ENCODE data around the gene PAM16. TPM values are rescaled to one million over a fixed set of nuclear protein-coding genes. Genes with fewer than 3 reads are reported as not detected.

The PAM16 gene
- total and polyA plus RNA-seq, 2 of the 8 experiments (the other 6 are each of a cell fraction or from before 2014, with no cell fraction given) = 78.3 to 198 TPM

DNA sequence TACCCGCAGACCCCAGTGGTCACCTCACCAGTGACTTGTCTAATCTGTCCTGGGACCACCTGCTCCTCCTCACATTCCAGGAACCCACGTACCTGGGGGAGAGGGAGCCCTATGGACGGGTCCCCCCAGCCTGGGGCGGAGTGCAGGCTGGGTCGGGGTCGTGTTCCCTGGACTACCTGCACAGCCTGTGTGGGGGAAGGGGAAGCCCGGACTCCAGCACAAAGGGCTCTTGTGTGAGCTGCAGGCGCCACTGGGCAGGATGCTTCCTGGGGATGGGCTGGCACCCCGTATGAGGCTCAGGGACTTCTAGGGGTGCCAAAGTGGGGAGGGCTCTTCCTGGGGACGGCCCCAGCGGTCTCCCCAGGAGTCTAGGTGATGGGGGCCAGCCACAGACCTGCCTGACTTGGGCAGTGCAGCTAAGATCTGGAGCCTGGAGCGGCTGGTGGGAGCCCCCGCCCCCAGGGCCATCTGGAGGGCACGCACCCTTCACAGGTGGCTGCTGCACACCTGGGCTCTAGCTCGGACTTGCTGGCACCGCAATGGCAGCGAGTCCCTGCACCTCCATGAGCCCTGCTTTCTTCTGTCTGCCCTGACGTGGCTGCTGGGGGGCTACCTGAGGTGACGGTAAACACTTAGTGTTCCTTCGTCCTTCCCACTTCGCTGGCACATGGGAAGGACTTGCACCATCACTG is 28.0 kb upstream of the PAM16 start:
- Histone ChIP-seq H3K23ac (ENCODE audit: insufficient read length) (no peak overlapping the region), H2BK20ac (ENCODE audit: low read length) (no peak overlapping the region), H4K20me1 (replicated peaks in 1 of 2; ENCODE audit: control insufficient read depth in 1 of 2, insufficient read depth in 2 of 2, low read length in 2 of 2) (peaks cover 5 to 26% of the 10 kb centered on the region in 2 experiments), H3K4me2 (ENCODE audit: insufficient read depth in 1 of 2, low read depth in 2 of 2, low read length in 2 of 2) (no peak overlapping the region), H3K4me3 (ENCODE audit: extremely low read depth in 1 of 4, insufficient read depth in 2 of 4, low read depth in 3 of 4, low read length in 4 of 4) (no peak overlapping the region), H3K36me3 (ENCODE audit: control insufficient read depth in 2 of 4, insufficient read depth in 4 of 4, low read length in 3 of 4) (peaks cover 0 to 18% (median 2%) of the 10 kb centered on the region in 4 experiments; a peak in 4 of 8 replicates), H3K27me3 (replicated peaks in 1 of 4; ENCODE audit: control insufficient read depth in 3 of 4, extremely low read depth in 1 of 4, insufficient read depth in 3 of 4, low read length in 3 of 4) (no peaks in the 10 kb centered on the region), H3K79me1 (ENCODE audit: low read depth, low read length) (peaks cover 3% of the 10 kb centered on the region; the same call in 1 of the 2 replicates), H3K27ac (ENCODE audit: low read depth, low read length) (0 out of 2 replicates have a peak overlapping the region, but pooled peaks have one; percentile 25), H2BK12ac (ENCODE audit: low read depth, low read length) (peak overlapping the region; percentile 68; the same call in 1 of the 2 replicates), H3K23me2 (ENCODE audit: low read depth, low read length) (no peaks in the 10 kb centered on the region; the same call in 1 of the 2 replicates), H4K5ac (ENCODE audit: insufficient read length, low read depth, low read length) (no peak overlapping the region), H2AFZ (ENCODE audit: low read length) (no peak overlapping the region), H4K8ac (ENCODE audit: extremely low read depth, insufficient read depth, low read length) (peak overlapping the region; percentile 83), H3K4ac (replicated peaks; ENCODE audit: insufficient read length, low read depth, low read length) (no peak overlapping the region), H3K79me2 (ENCODE audit: control insufficient read depth in 1 of 2, insufficient read depth in 2 of 2, low read length in 2 of 2) (peaks cover 0 to 11% of the 10 kb centered on the region in 2 experiments; a peak in 1 of 4 replicates), H3K9ac (replicated peaks in 1 of 4; ENCODE audit: extremely low read depth in 1 of 4, low read depth in 3 of 4, low read length in 3 of 4) (no peak overlapping the region; a peak in 1 of 7 replicates), H3K4me1 (replicated peaks in 1 of 4; ENCODE audit: control insufficient read depth in 3 of 4, insufficient read depth in 4 of 4, low read length in 3 of 4) (peaks cover 4 to 44% (median 37%) of the 10 kb centered on the region in 4 experiments), H2BK5ac (ENCODE audit: low read depth, low read length) (peak overlapping the region; percentile 71; the same call in 1 of the 2 replicates), H2BK120ac (replicated peaks; ENCODE audit: low read depth, low read length) (no peak overlapping the region), H2AK5ac (ENCODE audit: low read depth, low read length) (no peak overlapping the region), H3K18ac (ENCODE audit: extremely low read depth, low read length) (no peak overlapping the region; the same call in 1 of the 2 replicates), H4K91ac (replicated peaks; ENCODE audit: insufficient read length, low read length) (no peak overlapping the region), H3K14ac (ENCODE audit: insufficient read length) (no peak overlapping the region), H2BK15ac (ENCODE audit: low read length) (peak overlapping the region; percentile 61; the same call in 1 of the 2 replicates), H3K56ac (replicated peaks; ENCODE audit: insufficient read length, low read depth, low read length) (no peak overlapping the region), H3K9me3 (ENCODE audit: insufficient read depth in 2 of 2, low read depth in 1 of 2, low read length in 1 of 2) (no peaks in the 10 kb centered on the region)
- no peak for FAIRE-seq
- ChIA-PET POLR2A (ENCODE audit: partially characterized antibody) (interaction anchor here (1.0 to 11.7 kb wide), 8 partner anchors 9 to 107 kb away, joined by 3 to 223 read pairs (median 12); partner anchors contain the start of gene PAM16), CTCF (ENCODE audit: partially characterized antibody) (interaction anchor here (0.8 to 24.8 kb wide), 12 partner anchors 9 to 121 kb away, joined by 3 to 659 read pairs (median 4); no protein-coding TSS in a partner anchor)
- DNase-seq (ENCODE audit: low read depth in 1 of 2, low spot score in 2 of 2) = no peak
- 86% methylated on average over 18 of the region's 21 CpGs; no CpG with 5 or more reads in 1 of the 2 experiments for WGBS, 2 experiments (ENCODE audit: extremely low coverage in 1 of 2, insufficient coverage in 1 of 2, insufficient read length in 1 of 2, insufficient replicate concordance in 2 of 2, low coverage in 1 of 2, low lambda C conversion rate in 2 of 2, missing lambda C conversion rate in 1 of 2)
- TF ChIP-seq CTCF (IDR thresholded peaks at IDR 0.05; ENCODE audit: control extremely low read depth in 1 of 3, insufficient read depth in 1 of 3, low read depth in 1 of 3, low read length in 3 of 3) (no peak), YY1 (IDR thresholded peaks at IDR 0.05; ENCODE audit: low read depth, low read length) (no peak), TCF12 (IDR thresholded peaks at IDR 0.05; ENCODE audit: low read depth, low read length) (no peak), CEBPB (IDR thresholded peaks at IDR 0.05; ENCODE audit: low read depth, low read length) (no peak), CHD1 (IDR thresholded peaks at IDR 0.05; ENCODE audit: low read depth, low read length) (no peak)
- TF ChIP-seq, protein P1, sequence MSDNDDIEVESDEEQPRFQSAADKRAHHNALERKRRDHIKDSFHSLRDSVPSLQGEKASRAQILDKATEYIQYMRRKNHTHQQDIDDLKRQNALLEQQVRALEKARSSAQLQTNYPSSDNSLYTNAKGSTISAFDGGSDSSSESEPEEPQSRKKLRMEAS (IDR thresholded peaks at IDR 0.05) = no peak
- TF ChIP-seq, protein P2, sequence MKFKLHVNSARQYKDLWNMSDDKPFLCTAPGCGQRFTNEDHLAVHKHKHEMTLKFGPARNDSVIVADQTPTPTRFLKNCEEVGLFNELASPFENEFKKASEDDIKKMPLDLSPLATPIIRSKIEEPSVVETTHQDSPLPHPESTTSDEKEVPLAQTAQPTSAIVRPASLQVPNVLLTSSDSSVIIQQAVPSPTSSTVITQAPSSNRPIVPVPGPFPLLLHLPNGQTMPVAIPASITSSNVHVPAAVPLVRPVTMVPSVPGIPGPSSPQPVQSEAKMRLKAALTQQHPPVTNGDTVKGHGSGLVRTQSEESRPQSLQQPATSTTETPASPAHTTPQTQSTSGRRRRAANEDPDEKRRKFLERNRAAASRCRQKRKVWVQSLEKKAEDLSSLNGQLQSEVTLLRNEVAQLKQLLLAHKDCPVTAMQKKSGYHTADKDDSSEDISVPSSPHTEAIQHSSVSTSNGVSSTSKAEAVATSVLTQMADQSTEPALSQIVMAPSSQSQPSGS (IDR thresholded peaks at IDR 0.05; ENCODE audit: low read length) = no peak
